B cell (primary cell): ENCODE measurements around the gene CAMK1D. TPM values are rescaled to one million over a fixed set of nuclear protein-coding genes. Genes with fewer than 3 reads are reported as not detected.

Source experiments
- ATAC-seq: fragments of 200-7000 bp; cut with Tn5 transposase; one replicate; pipeline ENCODE4 v1.10.0; 2021; ENCODE audit warnings: low read depth, mild to moderate bottlenecking, moderate number of reproducible peaks, moderate library complexity
- CTCF ChIA-PET: fragments of 350-600 bp; sonication (Branson Sonifier 250); formaldehyde crosslinking; loops from one replicate; lab custom pipeline; 2021; ENCODE audit warnings: antibody characterized with exemption, inconsistent platforms; lab: Charles Lee
- POLR2A ChIA-PET: fragments of 350-600 bp; sonication (Branson Sonifier 250); formaldehyde crosslinking; loops from one replicate; lab custom pipeline; 2021; ENCODE audit warnings: antibody characterized with exemption; lab: Charles Lee
- DNase-seq: peaks from one replicate; pipeline ENCODE4 v3.0.0; 2013
- H2AFZ ChIP-seq: 2 replicates; pipeline ENCODE4 v1.6.1; 2012; ENCODE audit warnings: mild to moderate bottlenecking, low read depth, low read length; ENCODE audit not compliant: insufficient read depth, poor library complexity, severe bottlenecking
- H3K27ac ChIP-seq, 2 donors: 1 replicate in 1 of 2; 2 replicates in 1 of 2; pipeline ENCODE4 v1.5.1; 2012 to 2013; ENCODE audit warnings: low read length in 2 of 2, mild to moderate bottlenecking in 2 of 2, moderate library complexity in 1 of 2
- H3K27me3 ChIP-seq, 4 experiments: fragments of 200-600 bp in 1 of 4; sonication (generic) in 1 of 4; replicated peaks in 1 of 4; 1 replicate in 2 of 4; 2 replicates in 2 of 4; pipeline versions ENCODE4 v1.6.1 to v1.7.0; 2013 to 2016; ENCODE audit warnings: low read length in 3 of 4, mild to moderate bottlenecking in 2 of 4, mixed read lengths in 1 of 4, moderate library complexity in 1 of 4; ENCODE audit not compliant: insufficient read depth in 4 of 4, control insufficient read depth in 3 of 4; ENCODE audit errors: control extremely low read depth in 1 of 4
- H3K36me3 ChIP-seq, 2 experiments: replicated peaks in 1 of 2; 1 replicate in 1 of 2; 2 replicates in 1 of 2; pipeline versions ENCODE4 v1.6.1 to v1.7.1; 2013; ENCODE audit warnings: low read length in 1 of 2; ENCODE audit not compliant: insufficient read depth in 2 of 2, control insufficient read depth in 1 of 2; ENCODE audit errors: control extremely low read depth in 1 of 2, extremely low read depth in 1 of 2
- H3K4me1 ChIP-seq, 2 donors: fragments of 200-600 bp in 1 of 2; sonication (generic) in 1 of 2; 1 replicate in 1 of 2; 2 replicates in 1 of 2; pipeline versions ENCODE4 v1.5.1 to v1.6.1; 2013 to 2017; ENCODE audit warnings: low read length in 2 of 2; ENCODE audit not compliant: control insufficient read depth in 2 of 2, insufficient read depth in 2 of 2
- H3K4me2 ChIP-seq: replicated peaks from 2 replicates; pipeline ENCODE3; 2012; ENCODE audit warnings: mild to moderate bottlenecking, low read depth, low read length; ENCODE audit not compliant: poor library complexity, severe bottlenecking
- H3K4me3 ChIP-seq, 5 experiments: fragments of 200-600 bp in 1 of 5; sonication (generic) in 1 of 5; 1 replicate in 3 of 5; 2 replicates in 2 of 5; pipeline versions ENCODE4 v1.5.1 to v1.7.0; 2011 to 2016; ENCODE audit warnings: low read length in 4 of 5, mild to moderate bottlenecking in 4 of 5, low read depth in 2 of 5, control low read depth in 1 of 5, moderate library complexity in 1 of 5; ENCODE audit not compliant: insufficient read depth in 1 of 5; ENCODE audit errors: control extremely low read depth in 1 of 5, extremely low read depth in 1 of 5
- H3K79me2 ChIP-seq: fragments of 200-600 bp; sonication (generic); one replicate; pipeline ENCODE4 v1.6.0; 2016; ENCODE audit warnings: low read length; ENCODE audit not compliant: control insufficient read depth, insufficient read depth
- H3K9ac ChIP-seq: fragments of 200-600 bp; sonication (generic); 2 replicates; pipeline ENCODE4 v1.6.1; 2017; ENCODE audit warnings: mild to moderate bottlenecking, low read length, moderate library complexity
- H3K9me3 ChIP-seq, 3 donors: one replicate each; pipeline versions ENCODE4 v1.6.1 to v1.7.1; 2013; ENCODE audit warnings: low read length in 2 of 3; ENCODE audit not compliant: control insufficient read depth in 2 of 3, insufficient read depth in 1 of 3; ENCODE audit errors: control extremely low read depth in 1 of 3
- H4K20me1 ChIP-seq: 2 replicates; pipeline ENCODE4 v1.6.0; 2012; ENCODE audit warnings: mild to moderate bottlenecking, low read length; ENCODE audit not compliant: insufficient read depth, control insufficient read depth, poor library complexity, severe bottlenecking
- H3K27ac Mint-ChIP-seq: one replicate; pipeline ENCODE4 v1.8.0; 2021; ENCODE audit warnings: mixed read lengths
- H3K27me3 Mint-ChIP-seq: one replicate; pipeline ENCODE4 v1.8.0; 2021; ENCODE audit warnings: mixed read lengths
- H3K4me1 Mint-ChIP-seq: one replicate; pipeline ENCODE4 v1.8.0; 2021; ENCODE audit warnings: mixed read lengths
- H3K4me3 Mint-ChIP-seq: one replicate; pipeline ENCODE4 v1.8.0; 2021; ENCODE audit warnings: mixed read lengths
- H3K9me3 Mint-ChIP-seq: one replicate; pipeline ENCODE4 v1.8.0; 2022; ENCODE audit warnings: mixed read lengths; ENCODE audit not compliant: insufficient read depth
- EZH2 ChIP-seq: IDR thresholded peaks from 2 replicates; pipeline ENCODE4 v1.6.1; 2012; ENCODE audit warnings: borderline replicate concordance, low read depth, mild to moderate bottlenecking, moderate library complexity, low read length; ENCODE audit not compliant: insufficient read depth, poor library complexity, severe bottlenecking
- WGBS: methylation state at CpG from one replicate; pipeline ENCODE4 v1.1.5; 2013; ENCODE audit warnings: missing lambda C conversion rate; ENCODE audit not compliant: insufficient coverage; 5-methylcytosine and 5-hydroxymethylcytosine counted together
- intact Hi-C: fragments of 100-400 bp; cut with micrococcal nuclease; formaldehyde crosslinking; loops from one replicate; pipeline ENCODE4 v1.10.0; 2022
- polyA plus RNA-seq: library from polyadenylated mRNA; depleted of rRNA; stranded (reverse); fragments of >200 nt; gene quantifications from 2 replicates; pipeline ENCODE4 v1.2.3, GENCODE V29; 2012
- total RNA-seq, 2 donors: library from RNA; stranded (reverse); fragments of 120-200 nt in 1 of 2; gene quantifications; 1 replicate in 1 of 2; 2 replicates in 1 of 2; pipeline versions ENCODE4 v1.2.3 to v1.2.4, GENCODE V29; 2013 to 2022
- TF ChIP-seq, protein P1 (sequence below): fragments of 200-600 bp; IDR thresholded peaks from one replicate; pipeline ENCODE4 v1.8.0; 2022; ENCODE audit warnings: antibody characterized with exemption, mild to moderate bottlenecking

The CAMK1D gene
- total and polyA plus RNA-seq, 2 donors (not counting 1 experiment from before 2014, with no cell fraction given), result 34.1 to 69.7 TPM

DNA sequence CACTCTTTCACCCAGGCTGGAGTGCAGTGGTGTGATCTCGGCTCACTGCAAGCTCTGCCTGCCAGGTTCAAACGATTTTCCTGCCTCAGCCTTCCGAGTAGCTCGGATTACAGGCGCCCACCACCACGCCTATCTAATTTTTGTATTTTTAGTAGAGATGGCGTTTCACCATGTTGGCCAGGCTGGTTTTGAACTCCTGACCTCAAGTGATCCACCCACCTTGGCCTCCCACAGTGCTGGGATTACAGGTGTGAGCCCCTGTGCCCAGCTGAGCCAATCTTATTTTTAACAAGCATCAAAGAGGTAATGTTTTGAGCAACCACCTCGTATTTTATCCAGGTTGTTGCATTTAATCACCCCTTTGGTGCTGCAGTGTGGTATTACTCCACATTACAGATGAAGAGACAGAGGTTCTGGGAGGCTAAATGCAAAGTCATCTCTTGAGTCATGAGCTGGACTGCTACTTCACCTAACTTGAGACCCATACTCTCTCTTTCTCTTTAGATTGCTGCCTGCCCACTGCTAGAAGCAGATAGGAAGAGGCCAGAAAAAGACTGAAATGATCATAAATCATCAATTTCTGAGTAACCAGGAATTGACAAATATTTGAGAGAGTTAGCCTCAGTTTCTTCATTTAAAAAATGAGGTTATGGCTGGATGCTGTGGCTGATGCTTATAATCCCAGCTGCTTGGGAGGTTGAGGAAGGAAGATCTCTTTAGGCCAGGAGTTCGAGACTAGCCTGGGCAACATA, 116.2 kb downstream of the CAMK1D start:
- ATAC-seq (no peak), DNase-seq (no peak)
- POLR2A ChIA-PET, result interaction anchor here (0.7 kb wide), 1 partner anchor 177 kb away, joined by 3 read pairs; no protein-coding TSS in a partner anchor

More for the DNA sequence above, 116.2 kb downstream of the CAMK1D start:
- intact Hi-C loops, result no loop called here
- WGBS, result 98% methylated on average over 5 of the region's 9 CpGs
- Mint-ChIP-seq H3K9me3 (no peaks in the 10 kb centered on the region), H3K4me3 (no peak overlapping the region), H3K27me3 (no peaks in the 10 kb centered on the region), H3K4me1 (peaks cover 68% of the 10 kb centered on the region), H3K27ac (no peak overlapping the region)
- H3K36me3 ChIP-seq, result peaks cover 0 to 5% of the 10 kb centered on the region in 2 experiments
- H3K9ac ChIP-seq, result no peak overlapping the region
- H3K4me3 ChIP-seq, result no peak overlapping the region
- TF ChIP-seq EZH2, result no peak
- TF ChIP-seq, protein P1, sequence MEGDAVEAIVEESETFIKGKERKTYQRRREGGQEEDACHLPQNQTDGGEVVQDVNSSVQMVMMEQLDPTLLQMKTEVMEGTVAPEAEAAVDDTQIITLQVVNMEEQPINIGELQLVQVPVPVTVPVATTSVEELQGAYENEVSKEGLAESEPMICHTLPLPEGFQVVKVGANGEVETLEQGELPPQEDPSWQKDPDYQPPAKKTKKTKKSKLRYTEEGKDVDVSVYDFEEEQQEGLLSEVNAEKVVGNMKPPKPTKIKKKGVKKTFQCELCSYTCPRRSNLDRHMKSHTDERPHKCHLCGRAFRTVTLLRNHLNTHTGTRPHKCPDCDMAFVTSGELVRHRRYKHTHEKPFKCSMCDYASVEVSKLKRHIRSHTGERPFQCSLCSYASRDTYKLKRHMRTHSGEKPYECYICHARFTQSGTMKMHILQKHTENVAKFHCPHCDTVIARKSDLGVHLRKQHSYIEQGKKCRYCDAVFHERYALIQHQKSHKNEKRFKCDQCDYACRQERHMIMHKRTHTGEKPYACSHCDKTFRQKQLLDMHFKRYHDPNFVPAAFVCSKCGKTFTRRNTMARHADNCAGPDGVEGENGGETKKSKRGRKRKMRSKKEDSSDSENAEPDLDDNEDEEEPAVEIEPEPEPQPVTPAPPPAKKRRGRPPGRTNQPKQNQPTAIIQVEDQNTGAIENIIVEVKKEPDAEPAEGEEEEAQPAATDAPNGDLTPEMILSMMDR, result no peak
- H3K27me3 ChIP-seq, result no peaks in the 10 kb centered on the region
- no peaks in the 10 kb centered on the region for H3K9me3 ChIP-seq
- H3K4me1 ChIP-seq, result peaks cover 4 to 11% of the 10 kb centered on the region in 2 donors
- H3K79me2 ChIP-seq, result peaks cover 100% of the 10 kb centered on the region
- no peak overlapping the region for H3K4me2 ChIP-seq
- no peak overlapping the region for H3K27ac ChIP-seq
- H4K20me1 ChIP-seq, result peaks cover 89% of the 10 kb centered on the region
- CTCF ChIA-PET, result no interaction called here
- no peak overlapping the region for H2AFZ ChIP-seq
